A172 (cell line): ENCODE data around the gene ANO7. TPM values are rescaled to one million over a fixed set of nuclear protein-coding genes. Genes with fewer than 3 reads are reported as not detected.

ENCODE experiments used
- DNase-seq: peaks from one replicate; pipeline ENCODE4 v3.0.0-alpha.2; 2015; ENCODE audit warnings: low spot score
- total RNA-seq: library from RNA; depleted of rRNA; stranded (reverse); fragments of >200 nt; shearing (Covaris generic); gene quantifications from 2 replicates; pipeline ENCODE4 v1.2.3, GENCODE V29; 2014

The ANO7 gene
- total RNA-seq, 1 experiment from 2014 or later: 0.03 TPM

DNA sequence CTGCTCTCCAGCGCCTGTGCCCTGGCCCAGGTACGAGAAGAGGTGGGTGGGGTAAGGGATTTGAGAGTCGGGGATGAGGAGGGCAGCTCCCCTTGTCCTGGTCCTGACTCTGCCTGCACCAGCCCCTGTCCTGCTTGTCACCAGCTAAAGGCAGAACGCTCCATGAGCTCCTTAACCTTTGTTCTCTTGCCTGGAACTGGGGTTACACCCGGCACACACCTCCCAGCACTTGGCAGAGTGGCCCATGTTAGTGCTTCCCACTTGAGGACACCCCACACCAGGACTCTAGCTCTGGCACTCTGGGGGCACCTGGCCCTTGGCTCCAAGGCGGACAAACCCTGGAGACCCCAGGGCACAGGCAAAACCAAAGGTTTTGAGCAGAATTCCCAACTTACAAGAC is 19.2 kb downstream of the ANO7 start:
- DNase-seq: no peak

- no peak for DNase-seq
Observed at GRCh38 chr2:241208058-241208457, 19.6 kb downstream of the ANO7 start.

- DNase-seq: no peak
Observed at GRCh38 chr2:241209271-241209670, 20.8 kb downstream of the ANO7 start.

DNA sequence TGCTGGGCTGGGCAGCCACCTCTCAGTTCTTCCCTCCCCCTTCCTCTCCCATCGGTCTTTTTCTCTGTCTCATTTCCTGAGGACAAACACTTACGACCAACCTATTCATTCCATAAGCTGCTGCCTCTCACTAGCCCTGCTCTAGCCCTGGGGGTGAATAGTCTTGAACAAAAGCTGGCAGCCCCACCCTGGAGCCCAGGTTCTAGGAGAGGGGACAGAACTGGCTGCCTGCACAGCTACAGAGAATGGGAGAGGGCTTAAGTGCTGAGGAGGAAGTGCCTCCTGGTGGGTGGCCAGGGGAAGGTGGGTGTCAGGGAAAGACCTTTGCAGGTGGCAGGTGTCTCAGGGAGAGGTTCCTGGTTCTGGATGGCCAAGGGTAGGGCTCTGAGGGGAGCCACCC is 22.8 kb downstream of the ANO7 start:
- DNase-seq: no peak

DNA sequence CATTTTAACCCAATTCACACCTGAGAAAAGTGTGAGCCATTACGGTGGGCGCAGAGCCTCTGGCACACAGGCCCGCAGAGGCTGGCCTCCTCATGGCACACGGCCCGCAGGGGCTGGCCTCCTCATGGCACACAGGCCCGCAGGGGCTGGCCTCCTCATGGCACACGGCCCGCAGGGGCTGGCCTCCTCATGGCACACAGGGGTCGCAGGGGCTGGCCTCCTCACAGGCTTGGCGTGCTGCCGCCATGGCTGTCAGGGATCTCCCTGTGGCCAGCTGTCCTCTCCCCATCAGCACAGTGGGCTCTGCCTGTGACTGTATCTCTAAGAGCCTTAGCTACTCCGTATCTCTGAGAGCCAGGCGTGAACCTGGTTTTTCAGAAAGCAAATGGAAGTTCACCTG is 24.6 kb downstream of the ANO7 start:
- no peak for DNase-seq

- no peak for DNase-seq
Observed at GRCh38 chr2:241213567-241213966, 25.1 kb downstream of the ANO7 start.

DNA sequence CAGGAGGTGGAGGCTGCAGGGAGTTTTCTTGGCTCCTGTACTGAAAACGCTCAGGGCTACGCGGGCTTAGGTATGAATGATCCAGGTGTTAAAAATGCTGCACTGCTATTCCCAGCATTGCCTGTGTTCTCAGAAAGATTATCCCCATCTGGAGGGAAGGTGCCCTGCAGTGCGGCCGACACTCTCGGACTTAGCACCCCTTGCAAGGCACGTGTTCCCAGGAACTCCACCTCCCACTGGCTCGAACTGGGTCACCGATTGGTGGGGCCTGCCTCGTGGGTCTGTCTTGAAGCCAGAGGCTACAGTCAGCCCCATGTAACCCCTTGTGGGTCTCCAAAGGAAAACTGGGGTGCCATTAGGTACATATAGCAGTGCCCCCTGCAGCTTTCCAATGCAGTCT is 25.7 kb downstream of the ANO7 start:
- DNase-seq: no peak

DNA sequence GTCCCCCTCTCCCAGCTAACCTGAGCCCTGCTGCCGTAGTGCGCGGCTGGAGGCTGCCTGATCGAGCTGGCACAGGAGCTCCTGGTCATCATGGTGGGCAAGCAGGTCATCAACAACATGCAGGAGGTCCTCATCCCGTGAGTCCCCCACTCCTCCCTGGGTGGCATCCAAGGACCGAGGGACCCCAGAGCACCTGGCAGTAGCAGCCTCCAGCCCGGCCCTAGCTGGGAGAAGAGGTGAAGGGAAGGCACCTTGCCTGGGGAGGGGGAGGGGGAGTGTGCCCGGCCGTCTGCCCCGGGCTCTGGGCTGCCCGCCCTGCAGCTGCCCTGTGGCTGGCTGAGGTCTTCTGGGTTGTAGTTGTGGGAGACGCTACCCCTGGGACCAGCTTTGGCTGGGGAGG is 26.3 kb downstream of the ANO7 start:
- no peak for DNase-seq

DNA sequence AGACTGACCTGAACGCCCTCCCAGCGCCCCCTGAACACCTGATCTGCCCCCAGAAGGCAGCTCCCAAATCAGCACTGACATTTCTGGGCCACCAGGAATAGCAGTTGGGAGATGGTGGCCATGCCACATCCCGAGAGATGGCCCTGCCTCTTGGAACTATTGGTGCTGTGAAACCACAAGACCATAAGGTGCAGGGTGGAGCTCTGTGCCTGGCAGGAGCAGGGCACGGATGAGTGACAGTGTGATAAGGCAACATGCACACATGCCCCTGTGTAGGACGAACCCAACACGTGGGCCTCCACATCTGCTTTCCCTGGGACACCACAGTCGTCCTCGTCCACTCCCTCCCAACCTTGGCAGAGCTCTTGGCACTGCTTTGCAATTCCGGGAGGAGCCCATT is 26.9 kb downstream of the ANO7 start:
- DNase-seq: no peak

GRCh38 chr2:241216211-241216761 is 27.8 kb downstream of the ANO7 start:
- DNase-seq: no peak

GRCh38 chr2:241217320-241218031 is 29.0 kb downstream of the ANO7 start:
- DNase-seq: peak; percentile 30

DNA sequence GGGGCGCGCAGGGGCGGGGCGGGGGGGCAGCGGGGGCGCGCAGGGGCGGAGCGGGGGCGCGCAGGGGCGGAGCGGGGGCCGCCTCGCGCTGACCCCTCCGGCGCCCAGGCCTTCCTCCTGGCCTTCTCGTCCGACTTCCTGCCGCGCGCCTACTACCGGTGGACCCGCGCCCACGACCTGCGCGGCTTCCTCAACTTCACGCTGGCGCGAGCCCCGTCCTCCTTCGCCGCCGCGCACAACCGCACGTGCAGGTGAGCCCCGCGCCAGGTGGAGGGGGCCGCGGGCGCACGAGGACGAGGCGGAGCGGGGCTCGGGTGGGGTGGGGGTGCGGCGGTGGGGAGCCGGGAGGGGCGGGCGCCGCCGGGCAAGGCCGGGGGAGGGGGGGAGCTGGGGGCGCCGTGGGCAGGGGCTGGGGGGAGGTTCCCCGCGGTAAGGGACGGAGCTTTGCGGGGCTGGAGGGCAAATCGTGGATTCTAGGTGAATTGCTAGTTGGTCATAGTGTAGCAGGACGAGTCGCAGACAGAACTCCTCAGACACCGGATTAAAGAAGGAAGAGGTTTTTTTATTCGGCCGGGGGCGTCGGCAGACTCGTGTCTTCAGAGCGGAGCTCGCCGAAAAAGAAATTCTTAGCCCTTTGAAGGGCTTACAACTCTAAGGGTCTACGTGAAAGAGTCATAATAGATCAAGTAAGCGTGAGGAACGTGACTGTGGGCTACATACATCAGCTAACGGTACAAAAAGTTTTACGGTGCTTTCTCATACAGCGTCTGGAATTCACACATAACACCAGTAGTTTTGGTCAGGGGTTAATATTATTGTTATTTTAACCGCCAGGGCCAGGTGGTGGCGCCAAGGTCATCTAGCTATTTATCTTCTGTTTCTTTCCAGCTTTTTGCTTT is 29.9 kb downstream of the ANO7 start:
- peak; percentile 38 for DNase-seq

GRCh38 chr2:241219030-241219382 is 30.5 kb downstream of the ANO7 start:
- DNase-seq: no peak

DNA sequence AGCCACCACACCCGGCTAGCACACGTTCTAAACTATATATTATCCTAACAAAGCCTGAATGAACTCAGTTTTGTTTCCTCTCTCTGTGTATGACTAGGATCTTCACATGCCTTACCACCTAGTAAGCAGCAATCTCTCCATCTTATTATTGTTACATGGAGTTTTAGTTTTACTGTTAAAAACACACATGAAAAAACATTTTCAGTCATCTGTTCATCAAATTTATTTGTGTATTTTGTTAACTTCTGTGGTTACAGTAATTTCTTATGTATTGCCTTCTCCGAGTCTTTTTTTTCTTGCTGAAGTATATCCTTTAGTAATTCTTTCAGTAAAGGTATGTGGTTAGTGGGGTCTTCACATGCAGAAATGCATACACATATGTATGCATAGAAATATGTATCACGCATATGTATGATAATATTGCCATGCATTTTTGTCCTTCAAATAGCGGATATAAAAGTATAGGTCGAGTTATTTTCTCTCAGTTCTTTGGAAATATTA is 31.4 kb downstream of the ANO7 start:
- DNase-seq: no peak

- DNase-seq: peak; percentile 66
Observed at GRCh38 chr2:241223211-241224017, 34.9 kb downstream of the ANO7 start.

DNA sequence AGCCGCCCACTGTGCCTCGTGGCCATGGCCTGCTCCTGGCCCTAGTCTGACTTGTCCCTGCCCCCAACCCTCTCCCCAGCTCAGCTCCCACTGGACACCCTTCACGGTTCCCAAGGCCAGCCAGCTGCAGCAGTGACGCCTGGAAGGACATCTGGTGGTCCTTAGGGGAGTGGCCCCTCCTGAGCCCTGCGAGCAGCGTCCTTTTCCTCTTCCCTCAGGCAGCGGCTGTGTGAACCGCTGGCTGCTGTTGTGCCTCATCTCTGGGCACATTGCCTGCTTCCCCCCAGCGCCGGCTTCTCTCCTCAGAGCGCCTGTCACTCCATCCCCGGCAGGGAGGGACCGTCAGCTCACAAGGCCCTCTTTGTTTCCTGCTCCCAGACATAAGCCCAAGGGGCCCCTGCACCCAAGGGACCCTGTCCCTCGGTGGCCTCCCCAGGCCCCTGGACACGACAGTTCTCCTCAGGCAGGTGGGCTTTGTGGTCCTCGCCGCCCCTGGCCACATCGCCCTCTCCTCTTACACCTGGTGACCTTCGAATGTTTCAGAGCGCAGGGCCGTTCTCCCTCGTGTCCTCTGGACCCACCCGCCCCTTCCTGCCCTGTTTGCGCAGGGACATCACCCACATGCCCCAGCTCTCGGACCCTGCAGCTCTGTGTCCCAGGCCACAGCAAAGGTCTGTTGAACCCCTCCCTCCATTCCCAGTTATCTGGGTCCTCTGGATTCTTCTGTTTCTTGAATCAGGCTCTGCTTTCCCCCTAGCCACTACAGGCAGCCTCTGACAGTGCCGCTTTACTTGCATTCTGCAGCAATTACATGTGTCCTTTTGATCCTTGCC is 35.8 kb downstream of the ANO7 start:
- DNase-seq: peak; percentile 58

- DNase-seq: no peak
Observed at GRCh38 chr2:241224851-241225438, 36.5 kb downstream of the ANO7 start.

GRCh38 chr2:241225545-241225944 is 37.1 kb downstream of the ANO7 start:
- DNase-seq: no peak

GRCh38 chr2:241225983-241226382 is 37.5 kb downstream of the ANO7 start:
- DNase-seq: no peak

- DNase-seq: no peak
Observed at GRCh38 chr2:241226723-241227572, 38.5 kb downstream of the ANO7 start.
